GM12878 (cell line): ENCODE measurements around the gene TMSB15A. TPM values are rescaled to one million over a fixed set of nuclear protein-coding genes. Genes with fewer than 3 reads are reported as not detected.

Experiments used
- ATAC-seq: fragments of 200-7000 bp; cut with Tn5 transposase; 3 replicates; pipeline ENCODE4 v1.9.1; 2020; ENCODE audit warnings: mild to moderate bottlenecking, moderate library complexity
- BruUV-seq: library from RNA; stranded (reverse); fragments of 400-500 nt; replicated peaks from 2 replicates; lab custom pipeline; 2021; lab: Mats Ljungman, UMichigan
- CTCF ChIA-PET: fragments of 300-600 bp; sonication (Branson Sonifier 250); formaldehyde crosslinking; extraction: SDS; loops from one replicate; lab custom pipeline; 2021; ENCODE audit warnings: inconsistent platforms; lab: Yijun Ruan, JAX
- POLR2A ChIA-PET: fragments of 350-600 bp; formaldehyde crosslinking; extraction: SDS; loops from one replicate; lab custom pipeline; 2021; ENCODE audit warnings: inconsistent platforms; lab: Charles Lee
- RAD21 ChIA-PET: fragments of 300-600 bp; sonication (Branson Sonifier 250); formaldehyde crosslinking; loops from one replicate; lab custom pipeline; 2023; ENCODE audit warnings: antibody characterized with exemption; ENCODE audit not compliant: unreplicated experiment; lab: Charles Lee
- SMC1A ChIA-PET: fragments of 300-600 bp; sonication (Branson Sonifier 250); formaldehyde crosslinking; loops from one replicate; lab custom pipeline; 2023; ENCODE audit not compliant: unreplicated experiment, uncharacterized antibody; lab: Charles Lee
- DNase-seq: peaks from one replicate; pipeline ENCODE4 v3.0.0-alpha.2; 2011; ENCODE audit warnings: low read depth, low spot score
- FAIRE-seq: peaks from 3 replicates; lab custom pipeline; 2011; peaks lifted over from hg19 to GRCh38; lab: Jason Lieb, UNC
- H2AFZ ChIP-seq: 2 replicates; pipeline ENCODE4 v1.6.0; 2011; ENCODE audit warnings: low read depth, low read length, control low read depth; ENCODE audit not compliant: control insufficient read depth
- H3K27ac ChIP-seq: 2 replicates; pipeline ENCODE4 v1.5.1; 2011; ENCODE audit warnings: control low read depth; ENCODE audit not compliant: control insufficient read depth, insufficient read depth
- H3K27me3 ChIP-seq, 2 experiments: replicated peaks in 1 of 2; 2 replicates each; pipeline versions ENCODE4 v1.6.0 to v1.6.1; 2011; ENCODE audit warnings: low read length in 1 of 2; ENCODE audit not compliant: control insufficient read depth in 2 of 2, insufficient read depth in 2 of 2
- H3K36me3 ChIP-seq, 2 experiments: 2 replicates each; pipeline ENCODE4 v1.5.1; 2011; ENCODE audit warnings: low read length in 1 of 2; ENCODE audit not compliant: control insufficient read depth in 2 of 2, insufficient read depth in 2 of 2
- H3K4me1 ChIP-seq: 2 replicates; pipeline ENCODE4 v1.6.1; 2011; ENCODE audit warnings: mild to moderate bottlenecking, low read length, moderate library complexity, mixed read lengths; ENCODE audit not compliant: control insufficient read depth, insufficient read depth
- H3K4me2 ChIP-seq: 2 replicates; pipeline ENCODE4 v1.6.0; 2011; ENCODE audit warnings: control low read depth; ENCODE audit not compliant: control insufficient read depth, insufficient read depth
- H3K4me3 ChIP-seq: fragments of 200-600 bp; sonication (generic); 2 replicates; pipeline ENCODE4 v1.5.1; 2016
- H3K79me2 ChIP-seq: 2 replicates; pipeline ENCODE4 v1.6.0; 2011; ENCODE audit warnings: low read length; ENCODE audit not compliant: control insufficient read depth, insufficient read depth
- H3K9ac ChIP-seq: 2 replicates; pipeline ENCODE4 v1.8.0; 2011; ENCODE audit warnings: low read length, control low read depth, mixed read lengths; ENCODE audit not compliant: control insufficient read depth, insufficient read depth
- H3K9me3 ChIP-seq: replicated peaks from 3 replicates; pipeline ENCODE4 v1.5.1; 2011; ENCODE audit warnings: mild to moderate bottlenecking, low read length; ENCODE audit not compliant: control insufficient read depth, insufficient read depth
- H4K20me1 ChIP-seq: 2 replicates; pipeline ENCODE4 v1.6.0; 2011; ENCODE audit not compliant: control insufficient read depth, insufficient read depth
- BMI1 ChIP-seq: fragments of 450-650 bp; IDR thresholded peaks from 2 replicates; pipeline ENCODE4 v1.6.1; 2016; ENCODE audit warnings: mild to moderate bottlenecking, moderate library complexity, borderline replicate concordance
- EGR1 ChIP-seq, 2 experiments: IDR thresholded peaks; 1 replicate in 1 of 2; 2 replicates in 1 of 2; pipeline ENCODE4 v1.6.1; 2011 to 2012; ENCODE audit warnings: low read depth in 2 of 2, low read length in 2 of 2, borderline replicate concordance in 1 of 2, mild to moderate bottlenecking in 1 of 2, moderate library complexity in 1 of 2
- FOS ChIP-seq: IDR thresholded peaks from 3 replicates; pipeline ENCODE4 v1.6.1; 2011; ENCODE audit warnings: borderline replicate concordance; ENCODE audit not compliant: insufficient read length; ENCODE audit errors: extremely low read depth
- MTA2 ChIP-seq: fragments of 450-650 bp; IDR thresholded peaks from 2 replicates; pipeline ENCODE4 v1.6.1; 2016; ENCODE audit warnings: low read depth, mild to moderate bottlenecking, moderate library complexity
- MYB ChIP-seq: fragments of 150-350 bp; IDR thresholded peaks from 2 replicates; pipeline ENCODE4 v1.6.1; 2014; ENCODE audit warnings: mild to moderate bottlenecking, low read depth, low read length, borderline replicate concordance
- NRF1 ChIP-seq: conservative IDR thresholded peaks from 2 replicates; pipeline ENCODE4 v1.6.1; 2011; ENCODE audit warnings: mild to moderate bottlenecking, low read depth, low read length, improper control_type of control experiment
- RAD21 ChIP-seq: IDR thresholded peaks from 2 replicates; pipeline ENCODE4 v1.6.1; 2011; ENCODE audit warnings: mild to moderate bottlenecking, low read depth, low read length, moderate library complexity; ENCODE audit not compliant: insufficient read depth
- RBBP5 ChIP-seq: fragments of 200-600 bp; sonication (generic); conservative IDR thresholded peaks from 2 replicates; pipeline ENCODE4 v1.6.1; 2016
- SMAD5 ChIP-seq: IDR thresholded peaks from 2 replicates; pipeline ENCODE4 v1.6.1; 2016; ENCODE audit warnings: antibody characterized with exemption, low read depth
- TARDBP ChIP-seq: IDR thresholded peaks from 2 replicates; pipeline ENCODE4 v1.6.1; 2016; ENCODE audit warnings: borderline replicate concordance
- ZNF274 ChIP-seq: IDR thresholded peaks from one replicate; pipeline ENCODE4 v1.8.0; 2011; ENCODE audit not compliant: insufficient read length, insufficient read depth
- ZSCAN29 ChIP-seq: fragments of 450-650 bp; IDR thresholded peaks from 2 replicates; pipeline ENCODE4 v1.6.1; 2017; ENCODE audit warnings: mild to moderate bottlenecking, moderate library complexity
- WGBS: methylation state at CpG from one replicate; pipeline ENCODE4 v1.1.6; 2016; ENCODE audit warnings: low lambda C conversion rate; ENCODE audit not compliant: insufficient replicate concordance, insufficient coverage; ENCODE audit errors: missing lambda C conversion rate; 5-methylcytosine and 5-hydroxymethylcytosine counted together
- in situ Hi-C: fragments of 300-500 bp; cut with MboI; formaldehyde crosslinking; loops from 9 replicates; pipeline ENCODE4 v1.14.3; 2018; ENCODE audit warnings: mixed read lengths
- intact Hi-C: fragments of 100-400 bp; cut with micrococcal nuclease; formaldehyde crosslinking; loops from one replicate; pipeline ENCODE4 v1.14.2; 2022; ENCODE audit not compliant: unreplicated experiment
- polyA plus RNA-seq, 11 experiments: library from polyadenylated mRNA; depleted of rRNA in 4 of 11; unstranded in 6 of 11; stranded (reverse) in 5 of 11; fragments of >200 nt; fragmentation: Nextera tagmentation in 4 of 11; fragmentation: Illumina TruSeq in 1 of 11; extraction: Ambion mirVana in 4 of 11; extraction: Trizol in 1 of 11; gene quantifications; 1 replicate in 1 of 11; 2 replicates in 10 of 11; pipeline versions ENCODE4 v1.2.1 to v1.2.3, GENCODE V29; 2011 to 2016; ENCODE audit warnings: inconsistent platforms in 2 of 11, missing spikeins in 2 of 11, low read depth in 1 of 11
- total RNA-seq, 4 experiments: library from RNA; depleted of rRNA in 3 of 4; stranded (reverse); fragments of >200 nt in 3 of 4; fragmentation: Illumina TruSeq in 1 of 4; extraction: Trizol in 1 of 4; gene quantifications; 2 replicates each; pipeline versions ENCODE4 v1.2.1 to v1.2.3, GENCODE V29; 2013 to 2021
- TF ChIP-seq, protein P1 (sequence below): fragments of 450-650 bp; IDR thresholded peaks from 2 replicates; pipeline ENCODE4 v1.6.1; 2017; ENCODE audit warnings: low read depth, mild to moderate bottlenecking, moderate library complexity

The TMSB15A gene
- total and polyA plus RNA-seq, 10 of the 15 experiments (the other 5 are each of a cell fraction or from before 2014, with no cell fraction given): 0.25 TPM; not detected in 9

DNA sequence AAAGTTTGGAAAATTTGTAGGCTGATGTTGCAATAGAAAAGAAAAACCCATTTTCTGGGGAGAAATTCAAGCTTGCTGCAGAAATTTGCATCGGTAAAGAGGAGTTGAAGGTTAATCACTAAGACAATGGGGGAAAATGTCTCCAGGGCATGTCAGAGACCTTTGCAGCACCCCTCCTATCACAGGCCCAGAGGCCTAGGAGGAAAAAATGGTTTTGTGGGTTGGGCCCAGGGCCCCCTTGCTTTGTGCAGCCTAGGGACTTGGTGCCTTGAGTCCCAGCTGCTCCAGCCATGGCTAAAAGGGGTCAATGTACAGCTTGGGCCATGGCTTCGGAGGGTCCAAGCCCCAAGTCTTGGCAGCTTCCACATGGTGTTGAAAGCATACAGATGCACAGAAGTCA is 17.8 kb downstream of the TMSB15A start:
- TF ChIP-seq MTA2 (no peak), ZSCAN29 (no peak), FOS (no peak), BMI1 (no peak), MYB (no peak), SMAD5 (no peak), NRF1 (no peak), EGR1 (IDR thresholded peaks at IDR 0.05; ENCODE audit: borderline replicate concordance in 1 of 2, low read depth in 2 of 2, low read length in 2 of 2) (no peak), RBBP5 (no peak)
- TF ChIP-seq, all 136 proteins: peak for 0
- no peaks in the 10 kb centered on the region for H3K4me1 ChIP-seq
- CTCF ChIA-PET: no interaction called here
- no peaks in the 10 kb centered on the region; the same call in 2 of the 3 replicates for H3K9me3 ChIP-seq
- SMC1A ChIA-PET: no interaction called here
- intact Hi-C loops (no loop called here), in situ Hi-C loops (no loop called here)
- H2AFZ ChIP-seq: no peak overlapping the region
- DNase-seq (no peak), FAIRE-seq (no peak), ATAC-seq (no peak)
- RAD21 ChIA-PET: no interaction called here
- no peak overlapping the region for H3K9ac ChIP-seq
- WGBS: 44% methylated on average over 2 of the region's 2 CpGs
- H3K4me3 ChIP-seq: no peak overlapping the region
- H4K20me1 ChIP-seq: no peaks in the 10 kb centered on the region
- POLR2A ChIA-PET: no interaction called here
- H3K27me3 ChIP-seq: no peaks in the 10 kb centered on the region
- H3K27ac ChIP-seq: no peak overlapping the region
- no peak overlapping the region for H3K4me2 ChIP-seq
- BruUV-seq: no TSS peak
- H3K36me3 ChIP-seq: no peaks in the 10 kb centered on the region
- no peaks in the 10 kb centered on the region for H3K79me2 ChIP-seq

DNA sequence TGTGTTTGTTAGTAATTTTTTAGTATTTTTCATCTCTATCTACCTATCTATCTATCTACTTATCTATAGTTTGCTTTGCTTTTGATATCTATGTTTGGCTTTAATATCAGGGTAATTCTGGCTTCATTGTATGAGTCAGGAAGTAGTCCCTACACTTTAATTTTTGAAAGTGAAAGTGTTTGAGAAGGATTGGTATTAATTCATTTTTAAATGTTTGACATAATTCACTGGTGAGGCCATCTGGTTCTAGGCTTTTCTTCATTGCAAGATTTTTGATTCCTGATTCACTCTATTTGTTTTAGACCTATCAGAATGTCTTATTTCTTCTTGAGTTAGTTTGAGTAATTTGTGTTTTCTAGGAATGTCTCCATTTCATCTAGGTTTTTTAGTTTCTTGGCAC is 24.8 kb downstream of the TMSB15A start:
- Histone ChIP-seq H3K27ac (no peak overlapping the region), H4K20me1 (no peaks in the 10 kb centered on the region), H3K79me2 (no peaks in the 10 kb centered on the region)
- intact Hi-C loops: no loop called here
- SMC1A ChIA-PET: no interaction called here
- TF ChIP-seq TARDBP (no peak), RAD21 (no peak), ZNF274 (no peak)
- TF ChIP-seq, protein P1, sequence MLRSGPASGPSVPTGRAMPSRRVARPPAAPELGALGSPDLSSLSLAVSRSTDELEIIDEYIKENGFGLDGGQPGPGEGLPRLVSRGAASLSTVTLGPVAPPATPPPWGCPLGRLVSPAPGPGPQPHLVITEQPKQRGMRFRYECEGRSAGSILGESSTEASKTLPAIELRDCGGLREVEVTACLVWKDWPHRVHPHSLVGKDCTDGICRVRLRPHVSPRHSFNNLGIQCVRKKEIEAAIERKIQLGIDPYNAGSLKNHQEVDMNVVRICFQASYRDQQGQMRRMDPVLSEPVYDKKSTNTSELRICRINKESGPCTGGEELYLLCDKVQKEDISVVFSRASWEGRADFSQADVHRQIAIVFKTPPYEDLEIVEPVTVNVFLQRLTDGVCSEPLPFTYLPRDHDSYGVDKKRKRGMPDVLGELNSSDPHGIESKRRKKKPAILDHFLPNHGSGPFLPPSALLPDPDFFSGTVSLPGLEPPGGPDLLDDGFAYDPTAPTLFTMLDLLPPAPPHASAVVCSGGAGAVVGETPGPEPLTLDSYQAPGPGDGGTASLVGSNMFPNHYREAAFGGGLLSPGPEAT: no peak
- TF ChIP-seq, all 136 proteins: peak for 0
- Histone ChIP-seq H3K9ac (no peak overlapping the region), H3K4me1 (no peaks in the 10 kb centered on the region), H3K36me3 (no peaks in the 10 kb centered on the region), H2AFZ (no peak overlapping the region), H3K4me2 (no peak overlapping the region), H3K4me3 (no peak overlapping the region), H3K27me3 (no peaks in the 10 kb centered on the region), H3K9me3 (no peaks in the 10 kb centered on the region)
- in situ Hi-C loops: no loop called here
- ChIA-PET RAD21 (no interaction called here), CTCF (no interaction called here), POLR2A (interaction anchor here (0.6 kb wide), 1 partner anchor 611 kb away, joined by 3 read pairs; no protein-coding TSS in a partner anchor)
- DNase-seq (no peak), FAIRE-seq (no peak), ATAC-seq (no peak)
- no TSS peak for BruUV-seq
